Measurements from ENCODE around the gene ZNF506.
"Not testable (repeated sequence)": the region's sequence is repeated elsewhere in the genome, so short reads cannot be mapped to it uniquely, and the experiment has no call there.

Gene ZNF506

GRCh38 chr19:19785476-19785875 is 36.1 kb downstream of the ZNF506 start:
- H3K27ac ChIP-seq (ENCODE audit: insufficient read depth, low read length, poor library complexity, severe bottlenecking); H3K4me3 ChIP-seq (ENCODE audit: insufficient read depth, low read depth, low read length, poor library complexity, severe bottlenecking); H3K27me3 ChIP-seq (replicated peaks; ENCODE audit: control insufficient read depth, insufficient read depth, low read length, poor library complexity, severe bottlenecking); H3K9me3 ChIP-seq (ENCODE audit: control insufficient read depth, low read length); H3K36me3 ChIP-seq (ENCODE audit: control insufficient read depth, insufficient read depth, low read length); H3K4me1 ChIP-seq (ENCODE audit: control insufficient read depth, insufficient read depth, low read length, poor library complexity, severe bottlenecking); DNase-seq: not testable (repeated sequence)

GRCh38 chr19:19782783-19783182 is 38.8 kb downstream of the ZNF506 start:
- no peaks in the 10 kb centered on the region for H3K27me3 ChIP-seq (replicated peaks; ENCODE audit: control insufficient read depth, insufficient read depth, low read length, poor library complexity, severe bottlenecking)
- H3K4me1 ChIP-seq (ENCODE audit: control insufficient read depth, insufficient read depth, low read length, poor library complexity, severe bottlenecking), result peaks cover 10% of the 10 kb centered on the region
- no peak for DNase-seq
- no peak overlapping the region for H3K27ac ChIP-seq (ENCODE audit: insufficient read depth, low read length, poor library complexity, severe bottlenecking)
- H3K36me3 ChIP-seq (ENCODE audit: control insufficient read depth, insufficient read depth, low read length), result no peaks in the 10 kb centered on the region
- H3K4me3 ChIP-seq (ENCODE audit: insufficient read depth, low read depth, low read length, poor library complexity, severe bottlenecking), result no peak overlapping the region
- H3K9me3 ChIP-seq (ENCODE audit: control insufficient read depth, low read length), result no peaks in the 10 kb centered on the region

GRCh38 chr19:19781791-19782190 is 39.8 kb downstream of the ZNF506 start:
- DNase-seq, result not testable (repeated sequence)

GRCh38 chr19:19778666-19779065 is 42.9 kb downstream of the ZNF506 start:
- no peak overlapping the region for H3K27ac ChIP-seq (ENCODE audit: insufficient read depth, low read length, poor library complexity, severe bottlenecking)
- H3K36me3 ChIP-seq (ENCODE audit: control insufficient read depth, insufficient read depth, low read length), result no peaks in the 10 kb centered on the region
- DNase-seq, result no peak
- H3K4me1 ChIP-seq (ENCODE audit: control insufficient read depth, insufficient read depth, low read length, poor library complexity, severe bottlenecking), result peaks cover 28% of the 10 kb centered on the region
- no peaks in the 10 kb centered on the region for H3K27me3 ChIP-seq (replicated peaks; ENCODE audit: control insufficient read depth, insufficient read depth, low read length, poor library complexity, severe bottlenecking)
- H3K4me3 ChIP-seq (ENCODE audit: insufficient read depth, low read depth, low read length, poor library complexity, severe bottlenecking), result no peak overlapping the region
- H3K9me3 ChIP-seq (ENCODE audit: control insufficient read depth, low read length), result no peaks in the 10 kb centered on the region

More at GRCh38 chr19:19781791-19782190, 39.8 kb downstream of the ZNF506 start:
- not testable (repeated sequence) for H3K4me3 ChIP-seq (ENCODE audit: insufficient read depth, low read depth, low read length, poor library complexity, severe bottlenecking); H3K27ac ChIP-seq (ENCODE audit: insufficient read depth, low read length, poor library complexity, severe bottlenecking); H3K27me3 ChIP-seq (replicated peaks; ENCODE audit: control insufficient read depth, insufficient read depth, low read length, poor library complexity, severe bottlenecking); H3K36me3 ChIP-seq (ENCODE audit: control insufficient read depth, insufficient read depth, low read length); H3K9me3 ChIP-seq (ENCODE audit: control insufficient read depth, low read length)
- peaks cover 19% of the 10 kb centered on the region for H3K4me1 ChIP-seq (ENCODE audit: control insufficient read depth, insufficient read depth, low read length, poor library complexity, severe bottlenecking)

- no peak for DNase-seq
- no peak overlapping the region for H3K27ac ChIP-seq (ENCODE audit: insufficient read depth, low read length, poor library complexity, severe bottlenecking)
- peaks cover 28% of the 10 kb centered on the region for H3K4me1 ChIP-seq (ENCODE audit: control insufficient read depth, insufficient read depth, low read length, poor library complexity, severe bottlenecking)
- H3K27me3 ChIP-seq (replicated peaks; ENCODE audit: control insufficient read depth, insufficient read depth, low read length, poor library complexity, severe bottlenecking), result no peaks in the 10 kb centered on the region
- H3K36me3 ChIP-seq (ENCODE audit: control insufficient read depth, insufficient read depth, low read length), result no peaks in the 10 kb centered on the region
- no peak overlapping the region for H3K4me3 ChIP-seq (ENCODE audit: insufficient read depth, low read depth, low read length, poor library complexity, severe bottlenecking)
- H3K9me3 ChIP-seq (ENCODE audit: control insufficient read depth, low read length), result no peaks in the 10 kb centered on the region
These were observed 43.9 kb downstream of the ZNF506 start for GRCh38 chr19:19777692-19778091.

GRCh38 chr19:19776206-19777008 is 45.1 kb downstream of the ZNF506 start:
- H3K27ac ChIP-seq (ENCODE audit: insufficient read depth, low read length, poor library complexity, severe bottlenecking), result peak overlapping the region; percentile 75
- H3K4me1 ChIP-seq (ENCODE audit: control insufficient read depth, insufficient read depth, low read length, poor library complexity, severe bottlenecking), result peaks cover 28% of the 10 kb centered on the region
- H3K4me3 ChIP-seq (ENCODE audit: insufficient read depth, low read depth, low read length, poor library complexity, severe bottlenecking), result peak overlapping the region; percentile 84
- H3K9me3 ChIP-seq (ENCODE audit: control insufficient read depth, low read length), result no peaks in the 10 kb centered on the region
- no peaks in the 10 kb centered on the region for H3K27me3 ChIP-seq (replicated peaks; ENCODE audit: control insufficient read depth, insufficient read depth, low read length, poor library complexity, severe bottlenecking)
- DNase-seq, result peak; percentile 70 to 89 (median 87)
- H3K36me3 ChIP-seq (ENCODE audit: control insufficient read depth, insufficient read depth, low read length), result no peaks in the 10 kb centered on the region

- H3K9me3 ChIP-seq (ENCODE audit: control insufficient read depth, low read length), result no peaks in the 10 kb centered on the region
- no peaks in the 10 kb centered on the region for H3K27me3 ChIP-seq (replicated peaks; ENCODE audit: control insufficient read depth, insufficient read depth, low read length, poor library complexity, severe bottlenecking)
- H3K27ac ChIP-seq (ENCODE audit: insufficient read depth, low read length, poor library complexity, severe bottlenecking), result peak overlapping the region; percentile 75
- H3K4me3 ChIP-seq (ENCODE audit: insufficient read depth, low read depth, low read length, poor library complexity, severe bottlenecking), result peak overlapping the region; percentile 84
- H3K4me1 ChIP-seq (ENCODE audit: control insufficient read depth, insufficient read depth, low read length, poor library complexity, severe bottlenecking), result peaks cover 28% of the 10 kb centered on the region
- H3K36me3 ChIP-seq (ENCODE audit: control insufficient read depth, insufficient read depth, low read length), result no peaks in the 10 kb centered on the region
- no peak for DNase-seq
These were observed 45.7 kb downstream of the ZNF506 start for GRCh38 chr19:19775891-19776205.

GRCh38 chr19:19774354-19775033 is 47.1 kb downstream of the ZNF506 start:
- Histone ChIP-seq H3K4me3 (ENCODE audit: insufficient read depth, low read depth, low read length, poor library complexity, severe bottlenecking) (no peak overlapping the region), H3K4me1 (ENCODE audit: control insufficient read depth, insufficient read depth, low read length, poor library complexity, severe bottlenecking) (peaks cover 28% of the 10 kb centered on the region), H3K36me3 (ENCODE audit: control insufficient read depth, insufficient read depth, low read length) (no peaks in the 10 kb centered on the region), H3K27me3 (replicated peaks; ENCODE audit: control insufficient read depth, insufficient read depth, low read length, poor library complexity, severe bottlenecking) (no peaks in the 10 kb centered on the region), H3K27ac (ENCODE audit: insufficient read depth, low read length, poor library complexity, severe bottlenecking) (no peak overlapping the region), H3K9me3 (ENCODE audit: control insufficient read depth, low read length) (no peaks in the 10 kb centered on the region)
- no peak for DNase-seq

GRCh38 chr19:19771963-19772362 is 49.6 kb downstream of the ZNF506 start:
- H3K4me3 ChIP-seq (ENCODE audit: insufficient read depth, low read depth, low read length, poor library complexity, severe bottlenecking); H3K4me1 ChIP-seq (ENCODE audit: control insufficient read depth, insufficient read depth, low read length, poor library complexity, severe bottlenecking); H3K9me3 ChIP-seq (ENCODE audit: control insufficient read depth, low read length); H3K27me3 ChIP-seq (replicated peaks; ENCODE audit: control insufficient read depth, insufficient read depth, low read length, poor library complexity, severe bottlenecking); H3K36me3 ChIP-seq (ENCODE audit: control insufficient read depth, insufficient read depth, low read length); DNase-seq; H3K27ac ChIP-seq (ENCODE audit: insufficient read depth, low read length, poor library complexity, severe bottlenecking): not testable (repeated sequence)

- H3K36me3 ChIP-seq (ENCODE audit: control insufficient read depth, insufficient read depth, low read length); H3K4me3 ChIP-seq (ENCODE audit: insufficient read depth, low read depth, low read length, poor library complexity, severe bottlenecking); DNase-seq; H3K4me1 ChIP-seq (ENCODE audit: control insufficient read depth, insufficient read depth, low read length, poor library complexity, severe bottlenecking); H3K9me3 ChIP-seq (ENCODE audit: control insufficient read depth, low read length); H3K27me3 ChIP-seq (replicated peaks; ENCODE audit: control insufficient read depth, insufficient read depth, low read length, poor library complexity, severe bottlenecking); H3K27ac ChIP-seq (ENCODE audit: insufficient read depth, low read length, poor library complexity, severe bottlenecking): not testable (repeated sequence)
These were observed 51.6 kb downstream of the ZNF506 start for GRCh38 chr19:19769971-19770370.
